Upper lobe of left lung (tissue), 4 donors: Measurements from ENCODE around the gene PAPPA.

ENCODE experiments used
- EP300 ChIP-seq, 4 donors: sonication (generic); formaldehyde crosslinking; IDR thresholded peaks; one replicate each; pipeline ENCODE4 v1.5.1; 2017; ENCODE audit warnings: antibody characterized with exemption in 4 of 4, control low read depth in 2 of 4
- POLR2A ChIP-seq, 4 donors: fragments of 450-650 bp; IDR thresholded peaks; one replicate each; pipeline ENCODE4 v1.5.1; 2016 to 2017; ENCODE audit warnings: antibody characterized with exemption in 4 of 4, mild to moderate bottlenecking in 2 of 4
- POLR2AphosphoS5 ChIP-seq, 2 donors: sonication (generic); formaldehyde crosslinking; IDR thresholded peaks; one replicate each; pipeline ENCODE4 v1.5.1; 2017; ENCODE audit warnings: antibody characterized with exemption in 2 of 2
- TF ChIP-seq, protein P1 (sequence below), 6 experiments: fragments of 450-650 bp in 4 of 6; fragments of 200-600 bp in 2 of 6; sonication (generic) in 2 of 6; IDR thresholded peaks; one replicate each; pipeline ENCODE4 v1.5.1; 2016 to 2019; ENCODE audit warnings: antibody characterized with exemption in 6 of 6

GRCh38 chr9:116368680-116369079 is 215.1 kb downstream of the PAPPA start:
- TF ChIP-seq, protein P1, sequence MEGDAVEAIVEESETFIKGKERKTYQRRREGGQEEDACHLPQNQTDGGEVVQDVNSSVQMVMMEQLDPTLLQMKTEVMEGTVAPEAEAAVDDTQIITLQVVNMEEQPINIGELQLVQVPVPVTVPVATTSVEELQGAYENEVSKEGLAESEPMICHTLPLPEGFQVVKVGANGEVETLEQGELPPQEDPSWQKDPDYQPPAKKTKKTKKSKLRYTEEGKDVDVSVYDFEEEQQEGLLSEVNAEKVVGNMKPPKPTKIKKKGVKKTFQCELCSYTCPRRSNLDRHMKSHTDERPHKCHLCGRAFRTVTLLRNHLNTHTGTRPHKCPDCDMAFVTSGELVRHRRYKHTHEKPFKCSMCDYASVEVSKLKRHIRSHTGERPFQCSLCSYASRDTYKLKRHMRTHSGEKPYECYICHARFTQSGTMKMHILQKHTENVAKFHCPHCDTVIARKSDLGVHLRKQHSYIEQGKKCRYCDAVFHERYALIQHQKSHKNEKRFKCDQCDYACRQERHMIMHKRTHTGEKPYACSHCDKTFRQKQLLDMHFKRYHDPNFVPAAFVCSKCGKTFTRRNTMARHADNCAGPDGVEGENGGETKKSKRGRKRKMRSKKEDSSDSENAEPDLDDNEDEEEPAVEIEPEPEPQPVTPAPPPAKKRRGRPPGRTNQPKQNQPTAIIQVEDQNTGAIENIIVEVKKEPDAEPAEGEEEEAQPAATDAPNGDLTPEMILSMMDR (IDR thresholded peaks at IDR 0.05) = no peak
- TF ChIP-seq POLR2A (IDR thresholded peaks at IDR 0.05) (no peak), POLR2AphosphoS5 (IDR thresholded peaks at IDR 0.05) (no peak), EP300 (IDR thresholded peaks at IDR 0.05) (no peak)
